Measurements from ENCODE around the gene GSTA5.
A peak's percentile ranks its signal among the peaks of the same experiment; 100 is the strongest.
"Not testable (repeated sequence)": the region's sequence is repeated elsewhere in the genome, so short reads cannot be mapped to it uniquely, and the experiment has no call there.

Gene GSTA5

DNA sequence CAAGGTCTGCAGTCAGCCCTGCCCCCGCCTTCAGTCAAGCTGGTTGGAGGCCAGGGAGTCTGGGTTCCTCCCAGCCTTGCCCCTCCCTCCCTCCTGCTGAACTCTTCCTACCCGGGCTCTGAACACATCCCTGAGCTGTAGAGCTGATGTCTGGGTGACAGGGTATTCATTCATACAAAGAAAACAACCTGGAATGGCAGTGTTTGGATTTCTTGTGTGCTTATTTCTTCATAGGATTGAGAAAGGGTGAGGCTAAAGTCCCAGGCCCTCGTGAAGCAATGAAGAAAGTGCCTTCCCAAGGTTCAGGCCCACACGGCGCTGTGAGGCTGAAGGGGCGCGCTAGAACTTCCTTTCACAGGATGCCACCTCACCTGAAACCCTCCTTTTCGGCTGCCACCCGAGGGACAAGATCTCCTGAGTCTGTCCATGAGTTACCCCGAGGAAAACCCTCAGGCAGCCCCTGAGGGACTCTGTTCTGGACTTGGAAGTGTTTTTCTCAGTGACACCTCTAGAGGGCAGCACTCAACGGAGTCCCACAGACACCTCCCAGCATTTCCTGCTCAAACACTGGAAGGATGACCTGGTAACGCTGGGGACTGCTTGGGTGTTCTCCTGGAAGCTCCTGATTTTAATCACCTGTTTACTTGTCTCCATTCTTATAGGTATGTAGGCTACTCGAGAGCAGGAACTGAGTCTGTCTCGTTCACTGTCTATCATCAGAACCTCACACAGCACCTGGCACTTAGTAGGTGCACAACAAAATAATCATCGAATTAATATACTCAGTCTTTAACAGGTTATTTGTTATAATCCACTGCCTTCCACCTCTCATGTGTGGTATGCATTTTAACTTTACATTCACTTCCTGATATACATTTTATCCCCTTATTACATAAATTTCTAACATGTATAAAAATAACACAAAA, 25.2 kb downstream of the GSTA5 start:
- peak; percentile 44 for DNase-seq (ENCODE audit: low read depth)
- H3K4me3 ChIP-seq (ENCODE audit: low read depth, low read length), result no peak overlapping the region
- TF ChIP-seq, protein P1, sequence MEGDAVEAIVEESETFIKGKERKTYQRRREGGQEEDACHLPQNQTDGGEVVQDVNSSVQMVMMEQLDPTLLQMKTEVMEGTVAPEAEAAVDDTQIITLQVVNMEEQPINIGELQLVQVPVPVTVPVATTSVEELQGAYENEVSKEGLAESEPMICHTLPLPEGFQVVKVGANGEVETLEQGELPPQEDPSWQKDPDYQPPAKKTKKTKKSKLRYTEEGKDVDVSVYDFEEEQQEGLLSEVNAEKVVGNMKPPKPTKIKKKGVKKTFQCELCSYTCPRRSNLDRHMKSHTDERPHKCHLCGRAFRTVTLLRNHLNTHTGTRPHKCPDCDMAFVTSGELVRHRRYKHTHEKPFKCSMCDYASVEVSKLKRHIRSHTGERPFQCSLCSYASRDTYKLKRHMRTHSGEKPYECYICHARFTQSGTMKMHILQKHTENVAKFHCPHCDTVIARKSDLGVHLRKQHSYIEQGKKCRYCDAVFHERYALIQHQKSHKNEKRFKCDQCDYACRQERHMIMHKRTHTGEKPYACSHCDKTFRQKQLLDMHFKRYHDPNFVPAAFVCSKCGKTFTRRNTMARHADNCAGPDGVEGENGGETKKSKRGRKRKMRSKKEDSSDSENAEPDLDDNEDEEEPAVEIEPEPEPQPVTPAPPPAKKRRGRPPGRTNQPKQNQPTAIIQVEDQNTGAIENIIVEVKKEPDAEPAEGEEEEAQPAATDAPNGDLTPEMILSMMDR (IDR thresholded peaks at IDR 0.05; ENCODE audit: insufficient read depth, low read depth, low read length, missing control alignments), result peak; percentile 66

- not testable (repeated sequence) for H3K4me3 ChIP-seq (ENCODE audit: low read depth, low read length); DNase-seq (ENCODE audit: low read depth)
These were observed 26.1 kb downstream of the GSTA5 start for GRCh38 chr6:52814545-52814944.

DNA sequence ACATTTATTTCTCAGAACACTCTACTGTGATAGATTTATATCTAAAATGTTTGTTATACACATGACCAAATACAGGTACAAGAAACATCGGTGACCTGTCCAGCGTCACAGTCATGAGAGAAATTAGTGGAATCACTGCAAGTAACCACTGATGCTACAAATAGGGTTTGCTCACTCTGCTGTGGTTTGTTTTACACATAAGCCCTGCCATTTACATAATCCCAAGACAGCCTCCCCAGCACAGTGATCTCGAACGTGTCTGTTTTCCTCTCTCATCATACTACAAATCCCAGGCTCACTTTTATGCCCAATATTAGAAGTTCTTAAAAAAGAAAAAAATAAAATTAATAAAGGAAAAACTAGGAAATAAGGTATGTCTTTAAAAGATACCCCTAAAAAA, 30.8 kb downstream of the GSTA5 start:
- DNase-seq (ENCODE audit: low read depth); H3K4me3 ChIP-seq (ENCODE audit: low read depth, low read length): not testable (repeated sequence)

DNA sequence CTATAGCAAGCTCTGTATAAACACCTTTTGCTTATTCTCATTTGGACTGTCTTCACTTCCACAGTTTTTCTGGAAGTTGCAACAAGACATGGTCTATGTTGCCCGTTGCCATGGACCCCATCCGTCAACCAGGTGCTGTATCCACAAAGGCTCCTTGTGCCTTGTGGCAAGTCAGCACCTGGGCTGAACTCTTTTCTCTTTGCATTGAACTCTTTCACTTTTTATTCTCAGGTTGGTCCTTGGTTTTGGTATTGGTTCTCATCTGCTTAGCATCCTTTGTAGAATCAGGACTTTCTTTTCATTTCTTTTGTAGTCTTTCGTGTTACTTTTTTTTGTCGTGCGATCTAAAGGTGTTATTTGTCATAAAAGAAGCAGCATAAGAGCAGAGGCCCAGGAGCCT, 32.0 kb downstream of the GSTA5 start:
- no peak overlapping the region for H3K4me3 ChIP-seq (ENCODE audit: low read depth, low read length)

GRCh38 chr6:52803668-52804255, 36.9 kb downstream of the GSTA5 start, which contains the start of gene GSTA1:
Gene GSTA1 (minus strand): TSS chr6:52803816. CDS start chr6:52799267, 4,549 bp downstream.
- not testable (repeated sequence) for H3K4me3 ChIP-seq (ENCODE audit: low read depth, low read length); DNase-seq (ENCODE audit: low read depth)

More for the DNA sequence above, 32.0 kb downstream of the GSTA5 start:
- TF ChIP-seq, protein P1 (IDR thresholded peaks at IDR 0.05; ENCODE audit: insufficient read depth, low read depth, low read length, missing control alignments), result no peak
- DNase-seq (ENCODE audit: low read depth), result peak; percentile 3

DNA sequence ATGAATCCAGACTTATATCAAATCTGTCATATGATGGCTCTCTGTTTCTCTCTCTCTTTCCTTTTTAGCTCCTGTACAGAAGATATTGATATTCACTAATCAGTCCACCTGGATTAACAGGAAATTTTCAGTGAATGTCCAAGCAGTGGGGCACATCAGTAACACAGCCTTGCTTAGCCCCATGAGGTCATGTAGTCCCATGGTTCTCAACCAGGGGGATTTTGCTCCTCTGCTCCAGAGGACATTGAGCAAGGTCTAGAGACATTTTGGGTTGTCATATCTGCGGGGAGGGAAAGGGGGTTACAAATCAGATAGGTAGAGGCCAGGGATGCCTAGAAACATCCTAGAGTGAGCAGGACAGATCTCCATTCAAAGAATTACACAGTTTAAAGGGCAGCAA, 37.8 kb downstream of the GSTA5 start:
- no peak overlapping the region for H3K4me3 ChIP-seq (ENCODE audit: low read depth, low read length)
- DNase-seq (ENCODE audit: low read depth), result no peak
- TF ChIP-seq, protein P1 (IDR thresholded peaks at IDR 0.05; ENCODE audit: insufficient read depth, low read depth, low read length, missing control alignments), result no peak

- TF ChIP-seq, protein P1 (IDR thresholded peaks at IDR 0.05; ENCODE audit: insufficient read depth, low read depth, low read length, missing control alignments), result no peak
- DNase-seq (ENCODE audit: low read depth), result no peak
- no peak overlapping the region for H3K4me3 ChIP-seq (ENCODE audit: low read depth, low read length)
These were observed 39.3 kb downstream of the GSTA5 start for GRCh38 chr6:52801188-52801841.

DNA sequence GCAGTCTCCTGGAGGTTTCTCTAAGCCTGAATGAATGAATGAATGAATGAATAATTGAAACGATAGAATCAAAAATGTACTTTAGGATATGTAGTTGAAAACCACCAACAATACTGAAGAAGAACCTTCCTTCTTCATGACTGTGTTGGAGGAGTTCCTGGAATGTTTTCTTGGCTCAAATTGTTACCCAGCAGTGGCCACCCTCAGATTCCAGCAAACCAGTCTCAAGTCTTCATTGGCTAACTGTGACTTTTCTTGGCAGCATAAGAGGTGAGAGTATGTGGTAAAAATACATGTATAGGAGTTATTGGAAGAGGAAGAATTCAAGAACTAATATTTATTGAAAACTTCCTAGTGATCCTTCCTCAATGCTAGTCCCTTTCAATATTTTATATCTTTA, 41.3 kb downstream of the GSTA5 start:
- H3K4me3 ChIP-seq (ENCODE audit: low read depth, low read length); DNase-seq (ENCODE audit: low read depth): not testable (repeated sequence)

GRCh38 chr6:52794366-52794765, 46.2 kb downstream of the GSTA5 start:
- DNase-seq (ENCODE audit: low read depth); H3K4me3 ChIP-seq (ENCODE audit: low read depth, low read length): not testable (repeated sequence)
